HepG2 (cell line): Measurements from ENCODE around the gene ZNF605. TPM values are rescaled to one million over a fixed set of nuclear protein-coding genes. Genes with fewer than 3 reads are reported as not detected.
A peak's percentile ranks its signal among the peaks of the same experiment; 100 is the strongest.

ENCODE experiments used
- BHLHE40 ChIP-seq: IDR thresholded peaks from 2 replicates; pipeline ENCODE4 v1.6.1; 2011; ENCODE audit warnings: low read length, improper control_type of control experiment
- CHD4 ChIP-seq: fragments of 200-600 bp; sonication (generic); IDR thresholded peaks from 2 replicates; pipeline ENCODE4 v1.7.0; 2017; ENCODE audit warnings: mild to moderate bottlenecking, low read length, borderline replicate concordance
- FLYWCH1 ChIP-seq: sonication (generic); formaldehyde crosslinking; IDR thresholded peaks from 2 replicates; pipeline ENCODE4 v1.8.1; 2023; ENCODE audit warnings: mild to moderate bottlenecking, missing genetic modification reagents
- HOXA9 ChIP-seq: sonication (generic); formaldehyde crosslinking; IDR thresholded peaks from 2 replicates; pipeline ENCODE4 v1.8.1; 2022; ENCODE audit warnings: missing genetic modification reagents, mild to moderate bottlenecking, moderate library complexity, borderline replicate concordance
- LCORL ChIP-seq, 2 experiments: fragments of 450-650 bp in 1 of 2; sonication (generic) in 1 of 2; formaldehyde crosslinking in 1 of 2; IDR thresholded peaks; 2 replicates each; pipeline versions ENCODE4 v1.5.0 to v1.6.1; 2017 to 2020; ENCODE audit warnings: antibody characterized with exemption in 1 of 2, missing genetic modification reagents in 1 of 2
- MLLT10 ChIP-seq: sonication (generic); formaldehyde crosslinking; IDR thresholded peaks from 2 replicates; pipeline ENCODE4 v1.4.0; 2020; ENCODE audit warnings: missing genetic modification reagents
- MTF1 ChIP-seq: sonication (generic); formaldehyde crosslinking; IDR thresholded peaks from 2 replicates; pipeline ENCODE4 v1.5.0; 2020; ENCODE audit warnings: missing genetic modification reagents
- PAF1 ChIP-seq: IDR thresholded peaks from 2 replicates; pipeline ENCODE4 v1.6.1; 2016; ENCODE audit warnings: missing genetic modification reagents, missing compliant biosample characterization
- PITX1 ChIP-seq: sonication (generic); formaldehyde crosslinking; IDR thresholded peaks from 2 replicates; pipeline ENCODE4 v1.5.1; 2020; ENCODE audit warnings: mild to moderate bottlenecking, missing genetic modification reagents
- RARA ChIP-seq: IDR thresholded peaks from 2 replicates; pipeline ENCODE4 v1.6.1; 2016; ENCODE audit warnings: missing genetic modification reagents, missing compliant biosample characterization
- RNF2 ChIP-seq: fragments of 450-650 bp; conservative IDR thresholded peaks from 2 replicates; pipeline ENCODE4 v1.6.1; 2016; ENCODE audit warnings: low read depth
- TCF7 ChIP-seq: sonication (generic); IDR thresholded peaks from 2 replicates; pipeline ENCODE4 v1.6.1; 2016; ENCODE audit warnings: antibody characterized with exemption, low read depth
- ZBTB42 ChIP-seq: sonication (generic); formaldehyde crosslinking; IDR thresholded peaks from 2 replicates; pipeline ENCODE4 v1.5.0; 2020; ENCODE audit warnings: mild to moderate bottlenecking, missing genetic modification reagents
- ZNF83 ChIP-seq: sonication (generic); formaldehyde crosslinking; IDR thresholded peaks from 2 replicates; pipeline ENCODE4 v1.4.0; 2020; ENCODE audit warnings: missing genetic modification reagents, mild to moderate bottlenecking, borderline replicate concordance
- ZSCAN31 ChIP-seq: sonication (generic); formaldehyde crosslinking; IDR thresholded peaks from 2 replicates; pipeline ENCODE4 v1.5.0; 2020; ENCODE audit warnings: low read depth, mild to moderate bottlenecking, missing genetic modification reagents
- polyA plus RNA-seq, 8 experiments: library from polyadenylated mRNA; depleted of rRNA in 3 of 8; stranded (reverse) in 7 of 8; unstranded in 1 of 8; fragments of >200 nt; fragmentation: Illumina TruSeq in 4 of 8; extraction: Trizol in 4 of 8; gene quantifications; 2 replicates each; pipeline versions ENCODE4 v1.2.1 to v1.2.3, GENCODE V29; 2011 to 2016; ENCODE audit warnings: low read depth in 4 of 8, missing spikeins in 1 of 8, mixed read lengths in 1 of 8; ENCODE audit not compliant: insufficient read depth in 1 of 8
- total RNA-seq, 5 experiments: library from RNA; depleted of rRNA; stranded (reverse); fragments of >200 nt; fragmentation: Illumina TruSeq; extraction: Trizol; gene quantifications; 2 replicates each; pipeline ENCODE4 v1.2.3, GENCODE V29; 2016; ENCODE audit warnings: low read depth in 1 of 5
- TF ChIP-seq, protein P1 (sequence below): sonication (generic); formaldehyde crosslinking; IDR thresholded peaks from 2 replicates; pipeline ENCODE4 v1.4.0; 2020; ENCODE audit warnings: missing genetic modification reagents
- TF ChIP-seq, protein P2 (sequence below): sonication (generic); formaldehyde crosslinking; IDR thresholded peaks from 2 replicates; pipeline ENCODE4 v1.4.0; 2020; ENCODE audit warnings: missing genetic modification reagents
- TF ChIP-seq, protein P3 (sequence below): sonication (generic); formaldehyde crosslinking; IDR thresholded peaks from 2 replicates; pipeline ENCODE4 v1.8.0; 2022; ENCODE audit warnings: low read depth, missing genetic modification reagents
- TF ChIP-seq, protein P4 (sequence below): sonication (generic); formaldehyde crosslinking; IDR thresholded peaks from 2 replicates; pipeline ENCODE4 v1.5.1; 2020; ENCODE audit warnings: missing genetic modification reagents, mild to moderate bottlenecking, borderline replicate concordance
- TF ChIP-seq, protein P5 (sequence below): sonication (generic); formaldehyde crosslinking; conservative IDR thresholded peaks from 2 replicates; pipeline ENCODE4 v1.4.0; 2020; ENCODE audit warnings: missing genetic modification reagents

ZNF605 gene
- total and polyA plus RNA-seq, 2 of the 13 experiments (the other 11 are each of a cell fraction or from before 2014, with no cell fraction given): 6.7 to 6.8 TPM

DNA sequence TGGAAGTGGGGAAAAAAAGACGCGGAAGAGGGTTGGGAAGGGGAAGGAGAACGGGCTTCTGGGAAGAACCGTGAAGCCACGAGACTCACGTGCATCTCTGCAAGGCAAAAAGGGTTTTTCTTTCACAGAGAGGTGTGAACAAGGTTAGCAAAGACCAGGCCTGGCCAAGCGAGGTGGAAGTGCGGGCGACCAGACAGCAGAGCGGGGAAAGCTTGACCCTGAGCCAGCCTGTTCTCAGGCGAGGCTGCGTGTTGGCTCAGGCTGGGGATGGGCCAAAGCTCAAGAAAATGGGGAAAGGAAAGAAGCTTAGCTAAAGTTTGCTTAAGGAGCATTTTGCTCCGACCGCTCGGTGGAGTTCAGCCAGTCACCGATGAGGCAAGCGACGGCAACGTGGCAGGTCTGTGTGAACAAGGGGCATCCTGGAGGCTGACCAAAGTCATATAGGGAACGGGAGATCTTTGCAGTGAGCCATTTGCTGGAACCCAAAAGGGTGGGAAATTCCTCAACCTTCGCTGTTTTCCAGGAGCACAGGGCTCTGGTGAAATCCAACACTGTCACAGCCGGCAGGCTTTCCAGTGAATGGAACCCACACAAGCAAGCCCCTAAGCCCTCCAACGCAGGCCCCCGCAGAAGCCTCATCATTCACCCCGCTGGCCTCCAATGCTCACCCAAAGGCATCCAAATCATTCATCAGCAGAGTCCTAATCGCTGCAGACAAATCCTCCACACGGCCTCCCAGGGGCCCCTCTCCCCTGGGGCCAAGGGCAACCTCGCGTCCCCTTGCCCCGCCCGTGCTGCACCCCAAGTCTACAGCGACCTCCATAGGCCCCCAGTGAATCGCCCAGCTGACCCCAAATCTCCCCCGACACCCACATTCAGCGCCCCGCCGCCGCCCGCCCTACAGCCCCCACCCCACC, 754 bp downstream of the ZNF605 start (continued):
- TF ChIP-seq ZBTB42 (CRISPR knock-in tag) (no peak), TCF7 (no peak), RNF2 (peak; percentile 80), HOXA9 (CRISPR knock-in tag) (no peak), LCORL (IDR thresholded peaks at IDR 0.05) (no peak), LCORL (CRISPR knock-in tag; IDR thresholded peaks at IDR 0.05) (no peak), PITX1 (CRISPR knock-in tag) (no peak), FLYWCH1 (CRISPR knock-in tag) (no peak), MTF1 (CRISPR knock-in tag) (no peak), ZSCAN31 (peak; percentile 64; the same call in 1 of the 2 replicates), CHD4 (no peak), MLLT10 (CRISPR knock-in tag) (no peak), ZNF83 (no peak), BHLHE40 (peak; percentile 60), PAF1 (CRISPR knock-in tag) (no peak), RARA (CRISPR knock-in tag) (no peak)
- TF ChIP-seq, protein P1, sequence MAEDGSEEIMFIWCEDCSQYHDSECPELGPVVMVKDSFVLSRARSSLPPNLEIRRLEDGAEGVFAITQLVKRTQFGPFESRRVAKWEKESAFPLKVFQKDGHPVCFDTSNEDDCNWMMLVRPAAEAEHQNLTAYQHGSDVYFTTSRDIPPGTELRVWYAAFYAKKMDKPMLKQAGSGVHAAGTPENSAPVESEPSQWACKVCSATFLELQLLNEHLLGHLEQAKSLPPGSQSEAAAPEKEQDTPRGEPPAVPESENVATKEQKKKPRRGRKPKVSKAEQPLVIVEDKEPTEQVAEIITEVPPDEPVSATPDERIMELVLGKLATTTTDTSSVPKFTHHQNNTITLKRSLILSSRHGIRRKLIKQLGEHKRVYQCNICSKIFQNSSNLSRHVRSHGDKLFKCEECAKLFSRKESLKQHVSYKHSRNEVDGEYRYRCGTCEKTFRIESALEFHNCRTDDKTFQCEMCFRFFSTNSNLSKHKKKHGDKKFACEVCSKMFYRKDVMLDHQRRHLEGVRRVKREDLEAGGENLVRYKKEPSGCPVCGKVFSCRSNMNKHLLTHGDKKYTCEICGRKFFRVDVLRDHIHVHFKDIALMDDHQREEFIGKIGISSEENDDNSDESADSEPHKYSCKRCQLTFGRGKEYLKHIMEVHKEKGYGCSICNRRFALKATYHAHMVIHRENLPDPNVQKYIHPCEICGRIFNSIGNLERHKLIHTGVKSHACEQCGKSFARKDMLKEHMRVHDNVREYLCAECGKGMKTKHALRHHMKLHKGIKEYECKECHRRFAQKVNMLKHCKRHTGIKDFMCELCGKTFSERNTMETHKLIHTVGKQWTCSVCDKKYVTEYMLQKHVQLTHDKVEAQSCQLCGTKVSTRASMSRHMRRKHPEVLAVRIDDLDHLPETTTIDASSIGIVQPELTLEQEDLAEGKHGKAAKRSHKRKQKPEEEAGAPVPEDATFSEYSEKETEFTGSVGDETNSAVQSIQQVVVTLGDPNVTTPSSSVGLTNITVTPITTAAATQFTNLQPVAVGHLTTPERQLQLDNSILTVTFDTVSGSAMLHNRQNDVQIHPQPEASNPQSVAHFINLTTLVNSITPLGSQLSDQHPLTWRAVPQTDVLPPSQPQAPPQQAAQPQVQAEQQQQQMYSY (CRISPR knock-in tag): no peak
- TF ChIP-seq, protein P2, sequence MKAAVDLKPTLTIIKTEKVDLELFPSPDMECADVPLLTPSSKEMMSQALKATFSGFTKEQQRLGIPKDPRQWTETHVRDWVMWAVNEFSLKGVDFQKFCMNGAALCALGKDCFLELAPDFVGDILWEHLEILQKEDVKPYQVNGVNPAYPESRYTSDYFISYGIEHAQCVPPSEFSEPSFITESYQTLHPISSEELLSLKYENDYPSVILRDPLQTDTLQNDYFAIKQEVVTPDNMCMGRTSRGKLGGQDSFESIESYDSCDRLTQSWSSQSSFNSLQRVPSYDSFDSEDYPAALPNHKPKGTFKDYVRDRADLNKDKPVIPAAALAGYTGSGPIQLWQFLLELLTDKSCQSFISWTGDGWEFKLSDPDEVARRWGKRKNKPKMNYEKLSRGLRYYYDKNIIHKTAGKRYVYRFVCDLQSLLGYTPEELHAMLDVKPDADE (CRISPR knock-in tag): no peak
- TF ChIP-seq, protein P3, sequence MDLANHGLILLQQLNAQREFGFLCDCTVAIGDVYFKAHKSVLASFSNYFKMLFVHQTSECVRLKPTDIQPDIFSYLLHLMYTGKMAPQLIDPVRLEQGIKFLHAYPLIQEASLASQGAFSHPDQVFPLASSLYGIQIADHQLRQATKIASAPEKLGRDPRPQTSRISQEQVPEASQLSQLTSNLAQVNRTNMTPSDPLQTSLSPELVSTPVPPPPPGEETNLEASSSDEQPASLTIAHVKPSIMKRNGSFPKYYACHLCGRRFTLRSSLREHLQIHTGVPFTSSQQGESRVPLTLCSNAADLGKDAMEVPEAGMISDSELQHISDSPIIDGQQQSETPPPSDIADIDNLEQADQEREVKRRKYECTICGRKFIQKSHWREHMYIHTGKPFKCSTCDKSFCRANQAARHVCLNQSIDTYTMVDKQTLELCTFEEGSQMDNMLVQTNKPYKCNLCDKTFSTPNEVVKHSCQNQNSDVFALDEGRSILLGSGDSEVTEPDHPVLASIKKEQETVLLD (CRISPR knock-in tag): no peak
- TF ChIP-seq, protein P4, sequence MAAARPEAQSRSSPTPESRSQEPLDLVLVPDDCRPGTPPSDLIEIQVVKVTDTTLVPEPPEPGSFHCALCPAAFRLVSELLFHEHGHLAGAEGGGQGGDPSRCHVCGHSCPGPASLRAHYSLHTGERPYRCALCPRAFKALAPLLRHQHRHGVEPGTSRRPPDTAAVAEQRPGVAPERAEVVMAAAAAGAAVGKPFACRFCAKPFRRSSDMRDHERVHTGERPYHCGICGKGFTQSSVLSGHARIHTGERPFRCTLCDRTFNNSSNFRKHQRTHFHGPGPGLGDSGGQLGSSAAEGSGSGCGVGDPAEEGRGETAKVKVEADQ: 0 out of 2 replicates have a peak, but pooled peaks have one; percentile 16
- TF ChIP-seq, protein P5, sequence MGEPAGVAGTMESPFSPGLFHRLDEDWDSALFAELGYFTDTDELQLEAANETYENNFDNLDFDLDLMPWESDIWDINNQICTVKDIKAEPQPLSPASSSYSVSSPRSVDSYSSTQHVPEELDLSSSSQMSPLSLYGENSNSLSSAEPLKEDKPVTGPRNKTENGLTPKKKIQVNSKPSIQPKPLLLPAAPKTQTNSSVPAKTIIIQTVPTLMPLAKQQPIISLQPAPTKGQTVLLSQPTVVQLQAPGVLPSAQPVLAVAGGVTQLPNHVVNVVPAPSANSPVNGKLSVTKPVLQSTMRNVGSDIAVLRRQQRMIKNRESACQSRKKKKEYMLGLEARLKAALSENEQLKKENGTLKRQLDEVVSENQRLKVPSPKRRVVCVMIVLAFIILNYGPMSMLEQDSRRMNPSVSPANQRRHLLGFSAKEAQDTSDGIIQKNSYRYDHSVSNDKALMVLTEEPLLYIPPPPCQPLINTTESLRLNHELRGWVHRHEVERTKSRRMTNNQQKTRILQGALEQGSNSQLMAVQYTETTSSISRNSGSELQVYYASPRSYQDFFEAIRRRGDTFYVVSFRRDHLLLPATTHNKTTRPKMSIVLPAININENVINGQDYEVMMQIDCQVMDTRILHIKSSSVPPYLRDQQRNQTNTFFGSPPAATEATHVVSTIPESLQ: no peak
